ENCODE measurements around the gene SLC35C1. TPM values are rescaled to one million over a fixed set of nuclear protein-coding genes. Genes with fewer than 3 reads are reported as not detected.

The SLC35C1 gene
- total RNA-seq, 1 experiment from 2014 or later, result 8.9 TPM

DNA sequence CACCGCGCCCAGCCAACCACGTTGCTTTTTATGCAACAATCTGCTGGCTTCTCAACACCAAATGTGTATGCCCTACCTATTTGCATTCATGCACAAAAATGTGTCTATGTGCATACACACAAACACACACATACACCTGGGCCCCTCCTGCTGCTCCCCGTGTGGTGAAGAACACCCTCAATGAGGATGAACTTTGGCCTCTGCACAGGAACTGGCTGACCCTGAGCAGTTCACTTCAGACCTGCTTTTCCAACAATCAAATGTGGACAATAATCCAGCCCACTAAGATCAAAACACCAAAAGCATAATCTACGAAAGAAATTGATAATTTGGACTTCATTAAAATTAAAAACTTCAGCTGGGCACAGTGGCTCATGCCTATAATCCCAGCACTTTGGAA lies 25.3 kb upstream of the SLC35C1 start:
- no peak overlapping the region for H2BK120ac ChIP-seq (ENCODE audit: low read depth, low read length, poor library complexity, severe bottlenecking)
- H4K8ac ChIP-seq (replicated peaks; ENCODE audit: insufficient read length, low read depth, low read length), result no peak overlapping the region
- no peak overlapping the region for H3K23ac ChIP-seq (ENCODE audit: insufficient read length, low read depth, low read length)
- H2BK5ac ChIP-seq (ENCODE audit: insufficient read length, low read length), result no peak overlapping the region
- no peak for TF ChIP-seq CTCF (conservative IDR thresholded peaks at IDR 0.05)
- no peak overlapping the region for H4K5ac ChIP-seq (ENCODE audit: insufficient read length, low read depth, low read length)
- H3K36me3 Mint-ChIP-seq (ENCODE audit: insufficient read depth in 1 of 3, low read depth in 3 of 3), result no peaks in the 10 kb centered on the region
- no peaks in the 10 kb centered on the region for H3K4me1 Mint-ChIP-seq
- H3K23me2 ChIP-seq (ENCODE audit: insufficient read length, low read depth, low read length, poor library complexity, severe bottlenecking), result no peaks in the 10 kb centered on the region
- H3K9ac ChIP-seq (ENCODE audit: extremely low read depth, insufficient read length, low read length), result no peak overlapping the region
- H2BK15ac ChIP-seq (ENCODE audit: low read depth, low read length), result no peak overlapping the region
- WGBS (ENCODE audit: extremely low coverage, insufficient read length, low lambda C conversion rate), result no CpG with 5 or more reads among the region's 5 CpGs
- no peak for DNase-seq
- H3K18ac ChIP-seq (ENCODE audit: insufficient read length, low read depth, low read length), result no peak overlapping the region
- no peaks in the 10 kb centered on the region for H3K79me2 ChIP-seq (ENCODE audit: insufficient read depth, low read length)
- H3K27me3 ChIP-seq (ENCODE audit: insufficient read depth, low read length), result no peaks in the 10 kb centered on the region
- H3K4me3 Mint-ChIP-seq, result no peak overlapping the region
- no peak overlapping the region for H3K4ac ChIP-seq (ENCODE audit: low read depth, low read length)
- H3K56ac ChIP-seq (ENCODE audit: insufficient read length, low read depth, low read length), result no peak overlapping the region
- H2BK12ac ChIP-seq (ENCODE audit: insufficient read length, low read depth, low read length), result no peak overlapping the region
- no peak overlapping the region for H3K27ac ChIP-seq (ENCODE audit: insufficient read length, low read depth, low read length)
- no peaks in the 10 kb centered on the region for H3K4me1 ChIP-seq (ENCODE audit: insufficient read depth, low read length)
- H2BK20ac ChIP-seq (ENCODE audit: low read depth, low read length, poor library complexity, severe bottlenecking), result no peak overlapping the region
- H3K9me3 ChIP-seq (ENCODE audit: control insufficient read depth, low read depth, low read length), result no peaks in the 10 kb centered on the region
- H3K27me3 Mint-ChIP-seq (ENCODE audit: low read depth), result peaks cover 15% of the 10 kb centered on the region
- H2AK5ac ChIP-seq (ENCODE audit: insufficient read length, low read length), result no peak overlapping the region
- H3T11ph ChIP-seq (ENCODE audit: low read length), result no peak overlapping the region
- no peak overlapping the region for H4K91ac ChIP-seq (ENCODE audit: insufficient read length, low read depth, low read length)
- no peaks in the 10 kb centered on the region for H3K79me1 ChIP-seq (ENCODE audit: insufficient read depth, low read depth, low read length, poor library complexity, severe bottlenecking)
- no peak overlapping the region for H3K27ac Mint-ChIP-seq
- no peaks in the 10 kb centered on the region for H3K9me3 Mint-ChIP-seq
- no peak overlapping the region for H3K4me2 ChIP-seq (ENCODE audit: insufficient read depth, insufficient read length, low read length)
- no peak overlapping the region for H2AFZ ChIP-seq (ENCODE audit: low read length)
- no peaks in the 10 kb centered on the region for H4K20me1 ChIP-seq (ENCODE audit: control insufficient read depth, insufficient read depth, insufficient read length)
- H3K14ac ChIP-seq (ENCODE audit: insufficient read depth, low read length), result no peak overlapping the region

All from H9 (cell line).